T-helper 2 cell treated with Interferon-gamma antibody and Interleukin-4, amounts not matched to agents 5 μg/mL and 100 μg/mL, for 36 hours (primary cell): ENCODE data around the gene KDM5B.
"Not testable (repeated sequence)": the region's sequence is repeated elsewhere in the genome, so short reads cannot be mapped to it uniquely, and the experiment has no call there.

ENCODE experiments used
- DNase-seq: peaks from one replicate; pipeline ENCODE4 v3.0.0; 2021; ENCODE audit warnings: low spot score
- H3K27ac Mint-ChIP-seq: one replicate; pipeline ENCODE4 v1.8.0; 2021; ENCODE audit warnings: mild to moderate bottlenecking, mixed read lengths
- H3K27me3 Mint-ChIP-seq: one replicate; pipeline ENCODE4 v1.8.0; 2021; ENCODE audit warnings: low read depth, mixed read lengths
- H3K36me3 Mint-ChIP-seq: one replicate; pipeline ENCODE4 v1.8.0; 2021; ENCODE audit warnings: low read depth, mixed read lengths
- H3K4me1 Mint-ChIP-seq: one replicate; pipeline ENCODE4 v1.8.0; 2021; ENCODE audit warnings: low read depth, mixed read lengths
- H3K4me3 Mint-ChIP-seq: one replicate; pipeline ENCODE4 v1.8.0; 2022; ENCODE audit warnings: mild to moderate bottlenecking, moderate library complexity, mixed read lengths
- H3K9me3 Mint-ChIP-seq: one replicate; pipeline ENCODE4 v1.8.0; 2021; ENCODE audit warnings: mixed read lengths

Gene KDM5B

DNA sequence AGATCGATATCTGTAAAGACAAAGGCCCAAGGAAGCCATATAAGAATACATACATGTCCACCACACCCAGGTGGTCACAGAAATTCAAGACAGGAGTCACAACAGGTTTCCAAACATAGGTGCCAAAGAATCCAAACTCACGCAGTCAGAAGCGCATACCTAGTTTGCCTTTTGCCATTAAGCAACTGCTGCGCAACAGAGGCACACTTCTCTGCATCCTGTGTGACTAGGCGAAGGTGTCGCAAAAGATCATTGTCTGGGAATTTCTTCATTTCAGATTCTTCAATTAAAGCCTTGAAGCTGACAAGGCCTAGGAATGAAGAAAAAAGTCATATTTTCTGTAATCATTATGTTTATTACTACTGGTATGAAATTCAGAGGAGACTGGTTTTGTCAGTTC lies 65.7 kb downstream of the KDM5B start:
- peaks cover 6% of the 10 kb centered on the region for H3K9me3 Mint-ChIP-seq
- H3K4me1 Mint-ChIP-seq = no peaks in the 10 kb centered on the region
- no peak overlapping the region for H3K4me3 Mint-ChIP-seq
- no peaks in the 10 kb centered on the region for H3K27me3 Mint-ChIP-seq
- H3K36me3 Mint-ChIP-seq = peaks cover 58% of the 10 kb centered on the region
- H3K27ac Mint-ChIP-seq = no peak overlapping the region
- DNase-seq = no peak

DNA sequence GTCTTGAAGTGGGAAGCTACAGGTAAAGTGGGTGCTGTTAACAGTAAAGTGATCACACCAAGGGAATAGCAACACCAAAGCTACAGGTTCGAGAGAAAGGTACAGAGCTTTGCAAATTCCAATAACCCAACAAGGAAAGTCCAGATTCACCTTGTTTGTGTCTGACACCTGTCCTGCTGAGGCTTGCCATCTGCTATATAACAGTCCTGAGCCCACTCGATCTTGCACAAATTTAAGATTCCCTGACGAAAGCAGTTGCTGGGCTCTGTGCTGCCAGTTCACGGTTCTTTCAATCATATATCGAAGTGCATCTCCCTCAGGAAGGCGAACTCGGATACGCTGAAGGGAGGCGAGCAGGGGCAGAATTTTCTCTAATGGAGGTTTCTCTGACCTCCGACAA lies 75.0 kb downstream of the KDM5B start:
- Mint-ChIP-seq H3K4me1 (no peaks in the 10 kb centered on the region), H3K4me3 (no peak overlapping the region), H3K27me3 (no peaks in the 10 kb centered on the region), H3K27ac (no peak overlapping the region), H3K9me3 (no peaks in the 10 kb centered on the region), H3K36me3 (peaks cover 61% of the 10 kb centered on the region)
- DNase-seq = no peak

DNA sequence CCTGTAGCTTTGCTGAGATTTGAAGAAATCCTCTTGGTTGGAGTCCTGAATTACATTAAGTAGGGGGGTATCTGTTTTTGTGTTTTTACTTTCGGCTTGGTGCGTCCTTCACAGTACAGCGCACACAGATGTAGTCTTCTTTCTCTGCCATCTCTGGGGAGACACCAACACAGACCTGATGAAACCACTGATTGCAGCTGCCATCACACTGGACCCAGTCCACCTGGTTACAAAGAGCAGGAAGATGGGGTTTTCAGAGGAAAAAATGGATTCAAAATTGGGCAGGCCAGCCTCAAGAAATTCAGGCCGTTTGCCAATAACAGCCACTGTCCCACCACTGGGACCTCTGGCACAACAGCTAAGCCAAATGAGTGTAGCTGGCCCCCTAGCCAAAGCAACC lies 79.3 kb downstream of the KDM5B start:
- no peaks in the 10 kb centered on the region for H3K9me3 Mint-ChIP-seq
- H3K4me1 Mint-ChIP-seq = no peaks in the 10 kb centered on the region
- DNase-seq = no peak

DNA sequence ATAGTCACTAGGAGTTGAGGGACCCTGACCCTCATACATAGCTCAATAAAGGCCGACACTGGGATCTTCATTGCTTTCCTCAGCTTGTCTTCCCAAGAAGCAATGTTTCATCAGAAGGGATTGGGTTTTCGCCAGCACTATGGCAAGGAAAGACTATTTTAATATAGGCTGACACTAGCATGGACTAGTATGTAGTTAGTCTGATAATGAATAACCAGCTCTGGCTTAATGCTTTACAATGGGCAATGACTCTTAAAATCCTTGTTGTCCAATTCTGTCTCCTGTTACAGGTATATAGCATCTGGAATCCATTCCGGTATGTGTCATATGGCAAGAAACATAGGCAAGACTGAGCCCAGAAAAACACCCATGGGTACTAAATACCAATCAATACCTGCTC lies 82.7 kb downstream of the KDM5B start:
- Mint-ChIP-seq H3K36me3 (peaks cover 34% of the 10 kb centered on the region), H3K4me1 (no peaks in the 10 kb centered on the region), H3K4me3 (no peak overlapping the region), H3K9me3 (no peaks in the 10 kb centered on the region), H3K27me3 (no peaks in the 10 kb centered on the region), H3K27ac (no peak overlapping the region)
- no peak for DNase-seq

More for the DNA sequence above, 79.3 kb downstream of the KDM5B start:
- no peak overlapping the region for H3K4me3 Mint-ChIP-seq
- no peaks in the 10 kb centered on the region for H3K27me3 Mint-ChIP-seq
- no peak overlapping the region for H3K27ac Mint-ChIP-seq
- H3K36me3 Mint-ChIP-seq = peaks cover 54% of the 10 kb centered on the region

DNA sequence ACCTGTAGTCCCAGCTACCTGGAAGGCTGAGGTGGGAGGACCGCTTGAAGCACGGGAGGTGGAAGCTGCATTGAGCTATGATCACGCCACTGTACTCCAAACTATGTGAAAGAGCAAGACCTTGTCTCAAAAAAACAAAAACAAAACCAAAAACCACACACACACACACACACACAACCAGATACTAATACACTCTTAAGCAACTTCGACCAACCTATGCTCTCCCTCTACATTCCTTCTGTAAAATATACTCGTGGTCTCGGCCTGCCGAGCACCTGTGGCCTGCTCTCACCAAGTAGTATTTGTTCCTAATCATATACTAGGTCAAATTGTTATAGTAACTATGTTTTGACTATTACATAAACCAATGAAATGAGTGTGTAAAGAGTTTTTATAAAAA lies 84.5 kb downstream of the KDM5B start:
- DNase-seq = no peak
- H3K4me1 Mint-ChIP-seq = peaks cover 3% of the 10 kb centered on the region
- H3K4me3 Mint-ChIP-seq = no peak overlapping the region
- no peaks in the 10 kb centered on the region for H3K9me3 Mint-ChIP-seq
- no peak overlapping the region for H3K27ac Mint-ChIP-seq
- H3K27me3 Mint-ChIP-seq = peaks cover under 1% of the 10 kb centered on the region
- peaks cover 16% of the 10 kb centered on the region for H3K36me3 Mint-ChIP-seq

DNA sequence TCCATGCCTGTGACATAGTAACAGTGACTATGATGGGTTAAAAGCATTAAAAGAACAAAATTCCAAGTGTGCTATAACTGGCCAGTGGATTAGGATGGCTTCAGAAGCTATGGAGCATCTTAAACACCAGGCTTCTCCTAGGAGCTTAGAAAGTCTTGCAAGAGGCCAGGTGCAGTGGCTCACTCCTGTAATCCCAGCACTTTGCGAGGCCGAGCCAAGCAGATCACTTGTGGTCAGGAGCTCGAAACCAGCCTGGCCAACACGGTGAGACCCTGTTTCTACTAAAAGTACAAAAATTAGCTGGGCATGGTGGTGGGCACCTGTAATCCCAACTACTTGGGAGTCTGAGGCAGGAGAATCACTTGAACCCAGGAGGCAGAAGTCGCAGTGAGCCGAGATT lies 85.2 kb downstream of the KDM5B start:
- not testable (repeated sequence) for H3K27me3 Mint-ChIP-seq, DNase-seq, H3K27ac Mint-ChIP-seq, H3K4me1 Mint-ChIP-seq, H3K4me3 Mint-ChIP-seq, H3K9me3 Mint-ChIP-seq
- peaks cover 11% of the 10 kb centered on the region for H3K36me3 Mint-ChIP-seq

DNA sequence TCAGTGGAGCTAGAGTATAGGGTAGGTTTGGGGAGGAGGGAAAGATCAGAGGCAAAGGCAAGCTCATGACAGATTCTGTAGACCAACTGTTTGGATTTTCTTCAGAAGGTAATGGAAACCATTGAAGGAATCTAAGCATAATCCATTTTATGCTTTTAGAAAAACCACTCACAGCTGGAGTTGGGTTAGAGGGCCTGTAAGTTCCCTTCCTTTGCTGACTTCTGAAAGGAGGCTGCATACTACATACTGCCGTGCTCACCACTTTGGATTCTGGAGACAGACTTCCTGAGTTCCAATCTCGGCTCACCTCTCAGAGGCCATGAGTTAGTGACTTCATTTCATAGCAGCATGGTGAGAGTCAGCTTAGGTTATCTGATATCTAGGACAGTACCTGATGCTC lies 91.6 kb downstream of the KDM5B start:
- H3K4me3 Mint-ChIP-seq = no peak overlapping the region
- peaks cover 3% of the 10 kb centered on the region for H3K4me1 Mint-ChIP-seq
- H3K27ac Mint-ChIP-seq = no peak overlapping the region
- H3K36me3 Mint-ChIP-seq = no peaks in the 10 kb centered on the region
- H3K9me3 Mint-ChIP-seq = no peaks in the 10 kb centered on the region
- no peak for DNase-seq
- H3K27me3 Mint-ChIP-seq = peaks cover 46% of the 10 kb centered on the region

DNA sequence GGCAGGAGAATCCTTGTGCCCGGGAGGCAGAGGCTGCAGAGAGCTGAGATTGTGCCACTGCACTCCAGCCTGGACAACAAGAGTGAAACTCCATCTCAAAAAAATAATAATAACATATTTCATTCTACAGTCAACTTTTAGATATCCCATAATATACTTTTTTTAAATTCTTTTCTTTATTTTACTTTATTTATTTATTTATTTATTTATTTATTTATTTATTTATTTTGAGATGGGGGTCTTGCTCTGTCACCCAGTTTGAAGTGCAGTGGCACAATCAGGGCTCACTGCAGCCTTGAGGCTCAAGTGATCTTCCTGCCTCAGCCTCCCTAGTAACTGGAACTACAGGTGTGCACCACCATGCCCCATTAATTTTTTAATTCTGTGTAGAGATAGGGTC lies 94.0 kb downstream of the KDM5B start:
- H3K4me3 Mint-ChIP-seq, H3K36me3 Mint-ChIP-seq, H3K4me1 Mint-ChIP-seq, H3K9me3 Mint-ChIP-seq, H3K27ac Mint-ChIP-seq, DNase-seq: not testable (repeated sequence)
- H3K27me3 Mint-ChIP-seq = peaks cover 65% of the 10 kb centered on the region

DNA sequence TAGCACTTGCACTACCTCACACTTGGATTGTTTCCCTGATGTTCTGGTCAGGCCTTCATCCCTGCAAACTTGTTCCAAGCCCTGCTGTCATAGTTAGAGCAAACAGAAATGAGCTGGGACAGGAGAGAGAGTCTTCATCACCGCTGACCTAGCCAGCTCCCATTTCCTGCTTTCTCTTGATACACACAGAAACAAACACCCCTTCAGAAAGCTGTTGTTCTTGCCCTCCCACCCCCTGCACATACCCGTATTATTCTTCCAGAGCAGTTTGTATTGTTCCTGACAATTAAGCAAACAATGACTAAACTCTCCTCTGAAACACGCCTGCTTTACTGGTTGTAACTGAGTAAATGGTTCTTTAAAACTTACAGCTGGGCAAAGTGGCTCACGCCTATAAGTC lies 95.1 kb downstream of the KDM5B start:
- no peak overlapping the region for H3K4me3 Mint-ChIP-seq
- no peaks in the 10 kb centered on the region for H3K4me1 Mint-ChIP-seq
- DNase-seq = no peak
- H3K27me3 Mint-ChIP-seq = peaks cover 70% of the 10 kb centered on the region
- H3K27ac Mint-ChIP-seq = no peak overlapping the region
- H3K36me3 Mint-ChIP-seq = no peaks in the 10 kb centered on the region
- H3K9me3 Mint-ChIP-seq = no peaks in the 10 kb centered on the region

DNA sequence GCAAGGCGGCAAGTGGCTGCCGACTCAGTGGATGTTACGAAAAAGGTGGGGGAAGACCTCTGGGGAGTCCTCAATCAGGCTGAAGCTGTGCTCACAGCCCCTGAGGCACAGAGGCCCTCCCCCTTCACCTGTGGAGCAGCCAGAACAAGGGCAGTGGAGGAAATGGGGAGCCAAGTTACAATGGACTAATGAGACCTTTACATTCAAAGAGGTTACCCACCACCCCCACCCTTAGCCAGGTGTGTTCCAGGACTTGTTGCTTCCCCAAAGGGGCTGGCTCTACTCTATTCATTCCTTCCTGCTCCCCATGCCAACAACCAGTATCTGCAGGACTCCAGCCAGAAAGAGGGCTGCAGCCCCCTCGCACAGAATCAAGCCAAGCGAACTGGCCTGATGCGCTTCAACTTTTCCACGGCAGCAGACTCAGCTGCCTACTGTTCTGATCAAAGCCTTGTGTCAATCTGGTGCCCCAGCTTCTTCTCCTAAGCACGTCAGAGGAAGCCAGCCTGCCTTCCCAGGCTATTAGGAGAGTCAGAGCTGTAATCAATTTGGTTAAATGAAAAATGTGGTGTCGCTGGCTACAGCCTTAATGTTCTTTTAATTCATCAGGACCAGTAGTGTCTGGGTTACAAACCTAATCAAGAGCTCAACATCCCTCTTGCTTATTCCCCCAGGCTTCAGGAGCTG lies 96.1 kb downstream of the KDM5B start:
- peaks cover 77% of the 10 kb centered on the region for H3K27me3 Mint-ChIP-seq
- no peak overlapping the region for H3K27ac Mint-ChIP-seq
- no peaks in the 10 kb centered on the region for H3K4me1 Mint-ChIP-seq
- H3K4me3 Mint-ChIP-seq = no peak overlapping the region
- no peak for DNase-seq
- no peaks in the 10 kb centered on the region for H3K36me3 Mint-ChIP-seq
- no peaks in the 10 kb centered on the region for H3K9me3 Mint-ChIP-seq

DNA sequence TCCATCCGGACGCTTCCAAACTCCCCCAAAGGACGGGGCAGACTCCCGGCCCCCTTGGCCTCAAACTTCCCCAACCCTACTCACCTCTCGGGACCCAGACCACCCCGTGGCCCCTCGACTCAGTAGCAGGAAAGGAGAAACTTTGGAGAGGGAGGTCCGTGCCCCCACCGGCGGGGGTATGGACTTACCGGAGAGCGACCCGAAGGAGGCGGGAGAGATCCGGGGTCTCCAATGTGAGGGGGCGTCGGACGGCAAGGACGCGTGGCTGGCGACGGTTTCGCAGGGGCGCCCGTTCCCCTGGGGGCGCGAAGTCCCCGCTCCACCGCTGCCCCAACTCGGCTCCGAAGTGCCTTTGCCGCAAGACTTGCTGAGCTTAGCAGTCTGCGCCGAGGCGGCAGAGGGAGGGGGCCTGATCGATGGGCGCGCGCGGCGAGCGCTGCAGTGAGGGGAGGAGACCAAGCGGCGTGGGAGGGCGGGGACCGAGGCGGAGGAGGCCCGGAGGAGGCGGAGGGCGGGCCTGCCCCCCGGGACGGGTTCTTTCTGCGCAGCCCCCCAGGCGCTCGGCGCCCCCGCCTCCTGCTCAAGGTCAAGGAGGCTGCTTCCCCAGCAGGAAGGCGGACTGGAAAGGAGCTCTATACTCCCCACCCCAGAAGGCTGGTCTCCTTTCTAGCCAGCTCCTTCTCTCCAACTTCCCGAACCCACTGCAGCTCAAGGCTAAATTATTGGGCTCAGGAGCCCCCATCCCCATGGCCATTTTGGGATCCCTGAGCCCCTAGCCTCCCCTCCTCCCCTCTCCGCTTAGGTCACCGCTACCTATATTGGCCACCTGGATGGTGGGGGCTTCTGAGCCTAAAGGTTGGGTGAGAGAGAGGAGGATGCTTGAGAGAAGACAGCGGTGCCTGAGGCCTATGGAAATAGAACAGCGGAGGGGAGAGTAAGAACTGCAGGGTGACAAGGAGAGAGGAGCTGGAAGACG lies 97.9 kb downstream of the KDM5B start, which contains the start of gene SYT2:
Gene SYT2 (minus strand): TSS at position 385 of the 976 bp plus-strand sequence. CDS start 104,682 bp downstream, outside the sequence.
- no peaks in the 10 kb centered on the region for H3K9me3 Mint-ChIP-seq
- DNase-seq = no peak
- H3K4me3 Mint-ChIP-seq = no peak within 1 kb of the TSS
- peaks cover 77% of the 10 kb centered on the region for H3K27me3 Mint-ChIP-seq
- H3K4me1 Mint-ChIP-seq = no peaks in the 10 kb centered on the region
- no peak within 1 kb of the TSS for H3K27ac Mint-ChIP-seq
- H3K36me3 Mint-ChIP-seq = no peaks in the 10 kb centered on the region

DNA sequence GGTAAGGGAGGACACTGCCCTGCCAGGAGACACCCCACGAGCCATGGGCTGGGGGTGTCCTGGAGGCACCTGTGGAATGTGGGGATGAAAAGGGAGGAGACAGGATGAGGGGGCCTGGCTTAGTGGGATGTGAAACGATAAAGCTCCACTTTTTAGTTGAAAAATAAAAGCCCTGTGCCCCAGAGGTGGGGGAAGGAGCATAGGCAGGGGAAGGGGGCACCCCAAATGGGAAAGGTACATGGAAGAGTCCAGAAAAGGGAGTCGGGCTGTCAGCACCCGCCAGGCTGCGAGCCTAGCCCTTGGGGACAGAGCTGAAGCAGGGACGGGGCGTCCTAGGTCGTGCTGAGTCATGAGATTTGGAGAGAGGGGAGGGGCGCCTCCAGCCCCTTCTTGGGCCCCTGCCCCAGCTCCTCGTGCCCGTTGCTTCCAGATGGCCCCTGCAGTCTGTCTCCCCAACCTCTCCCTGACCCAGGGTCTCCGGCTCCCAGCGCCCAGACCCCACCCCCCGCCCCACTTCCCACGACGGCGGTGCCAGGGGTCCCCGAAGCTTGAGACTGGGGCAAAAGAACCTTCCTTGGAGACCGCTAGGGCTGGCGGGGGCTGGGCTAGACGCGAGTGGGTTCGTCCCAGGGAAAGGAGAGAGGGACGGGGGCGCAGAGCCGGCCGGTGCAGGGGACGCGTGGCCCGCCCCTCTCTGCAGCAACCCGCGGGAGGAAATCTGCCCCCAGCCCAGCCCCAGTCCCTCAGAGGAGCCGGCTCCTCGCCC lies 98.8 kb downstream of the KDM5B start:
- Mint-ChIP-seq H3K4me3 (no peak overlapping the region), H3K27ac (no peak overlapping the region), H3K36me3 (no peaks in the 10 kb centered on the region), H3K4me1 (no peaks in the 10 kb centered on the region), H3K27me3 (peaks cover 69% of the 10 kb centered on the region), H3K9me3 (no peaks in the 10 kb centered on the region)
- no peak for DNase-seq

DNA sequence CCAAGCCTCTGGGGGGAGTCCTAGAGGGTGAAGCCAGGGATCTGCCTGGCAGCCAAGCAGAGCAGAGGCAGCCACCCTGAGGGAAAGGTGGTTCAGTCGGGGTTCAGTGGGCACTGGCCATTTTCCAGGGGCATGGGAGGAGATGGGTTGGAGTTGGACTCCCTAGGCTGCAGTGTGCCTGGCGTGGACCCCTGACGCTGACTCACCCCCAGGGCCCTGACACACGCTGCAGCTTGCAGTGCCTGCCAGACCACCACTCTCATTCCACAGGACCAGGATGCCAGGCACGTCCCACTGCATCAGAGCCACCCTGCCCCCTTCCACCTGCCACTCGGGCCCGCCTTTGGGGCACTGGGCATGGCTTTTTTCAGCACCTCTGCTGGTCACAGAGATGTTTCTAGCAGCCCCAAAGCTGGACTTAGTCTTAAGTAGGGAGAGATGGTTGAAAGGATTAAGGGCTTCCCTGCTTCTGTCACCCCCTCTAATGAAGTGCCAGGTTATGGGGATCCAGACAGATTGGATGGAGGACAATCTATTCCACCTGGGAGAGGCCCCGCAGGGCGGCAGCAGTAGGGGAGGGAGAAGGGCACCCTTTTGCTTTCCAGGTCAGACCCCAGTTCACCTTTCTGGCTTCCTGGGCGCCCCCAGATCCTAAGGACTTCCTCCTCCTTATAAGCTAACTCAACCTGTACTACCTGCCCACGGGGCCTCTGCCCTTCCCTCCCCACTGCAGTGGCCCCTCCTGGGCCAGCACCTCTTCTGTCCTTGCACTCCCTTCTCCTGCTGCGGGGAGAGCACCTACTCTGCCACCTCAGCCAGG lies 99.6 kb downstream of the KDM5B start:
- no peaks in the 10 kb centered on the region for H3K4me1 Mint-ChIP-seq

More for the DNA sequence above, 99.6 kb downstream of the KDM5B start:
- Mint-ChIP-seq H3K36me3 (no peaks in the 10 kb centered on the region), H3K27me3 (peaks cover 65% of the 10 kb centered on the region), H3K27ac (no peak overlapping the region), H3K4me3 (no peak overlapping the region), H3K9me3 (no peaks in the 10 kb centered on the region)
- DNase-seq = no peak
